Measurements from ENCODE around the gene CRKL.

Gene CRKL

GRCh38 chr22:20996598-20997535, 79.7 kb downstream of the CRKL start:
- DNase-seq (ENCODE audit: low read depth) = no peak

GRCh38 chr22:20997536-20998257, 80.5 kb downstream of the CRKL start:
- no peak for DNase-seq (ENCODE audit: low read depth)

- DNase-seq (ENCODE audit: low read depth) = no peak
Observed at GRCh38 chr22:20998411-20999336, 81.5 kb downstream of the CRKL start.

GRCh38 chr22:20999350-21000206, 82.4 kb downstream of the CRKL start:
- no peak for DNase-seq (ENCODE audit: low read depth)

- DNase-seq (ENCODE audit: low read depth) = no peak
Observed at GRCh38 chr22:21000207-21000986, 83.2 kb downstream of the CRKL start.

- no peak for DNase-seq (ENCODE audit: low read depth)
Observed at GRCh38 chr22:21000987-21001600, 83.9 kb downstream of the CRKL start.

GRCh38 chr22:21001601-21002325, 84.6 kb downstream of the CRKL start, which contains the start of gene THAP7:
TSS of gene THAP7 (minus strand) at chr22:21002118. CDS start at chr22:21001911, 207 bp downstream.
- peak; percentile 90 for DNase-seq (ENCODE audit: low read depth)

Data from GM04504 (cell line).